Rectal smooth muscle tissue (tissue), 1 donor: ENCODE measurements around the gene TNS1.
A peak's percentile ranks its signal among the peaks of the same experiment; 100 is the strongest.

Experiments used
- H3K27ac ChIP-seq: one replicate; pipeline ENCODE4 v1.7.0; 2013; ENCODE audit warnings: low read depth, low read length, inconsistent platforms
- H3K27me3 ChIP-seq: one replicate; pipeline ENCODE4 v1.7.0; 2013; ENCODE audit warnings: low read length; ENCODE audit not compliant: control insufficient read depth, insufficient read depth
- H3K36me3 ChIP-seq: one replicate; pipeline ENCODE4 v1.7.0; 2013; ENCODE audit warnings: low read length; ENCODE audit not compliant: control insufficient read depth, insufficient read depth
- H3K4me1 ChIP-seq: one replicate; pipeline ENCODE4 v1.7.0; 2013; ENCODE audit warnings: low read length; ENCODE audit not compliant: control insufficient read depth, insufficient read depth
- H3K4me3 ChIP-seq: one replicate; pipeline ENCODE4 v1.7.0; 2013; ENCODE audit warnings: low read length
- H3K9ac ChIP-seq: one replicate; pipeline ENCODE4 v1.7.0; 2013; ENCODE audit warnings: low read length

Gene TNS1

DNA sequence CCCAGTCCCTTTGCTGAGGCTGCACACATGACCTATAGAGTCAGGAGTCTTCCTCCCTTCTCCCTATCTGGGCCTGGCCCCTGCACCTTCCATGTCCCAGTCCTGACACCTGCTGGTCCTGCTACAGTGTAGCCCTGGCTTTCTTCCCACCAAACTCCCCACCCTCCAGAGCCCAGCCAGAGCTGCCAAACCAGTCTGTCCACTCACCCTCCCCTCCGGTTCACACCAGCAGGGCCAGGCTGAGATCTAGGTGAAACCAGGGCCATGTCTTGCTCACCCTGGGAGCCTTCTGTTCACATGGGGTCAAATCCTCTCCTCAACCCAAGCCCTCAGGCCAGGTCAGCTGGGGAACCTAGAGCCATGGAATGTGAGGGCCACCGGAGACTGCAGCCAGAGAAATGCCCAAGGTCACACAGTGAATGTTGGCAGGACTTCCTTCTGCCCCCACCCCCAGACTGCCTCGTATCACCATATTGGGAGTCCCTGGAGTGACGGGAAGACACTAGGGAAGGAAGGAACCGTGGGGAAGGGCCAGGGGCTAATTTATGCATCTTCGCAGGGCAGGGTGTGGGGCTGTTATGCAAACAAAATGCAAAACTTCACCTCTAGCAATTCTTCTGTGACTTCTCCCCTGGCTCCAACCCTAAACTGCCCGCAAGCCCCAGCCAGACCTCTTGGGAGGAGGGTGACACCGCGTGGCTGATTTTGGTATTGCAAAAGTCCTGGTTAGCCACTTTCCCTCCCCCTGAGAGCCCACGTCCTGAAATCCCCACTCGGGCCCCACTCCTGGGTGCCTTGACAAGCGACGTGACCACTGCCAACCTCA, 14.6 kb downstream of the TNS1 start:
- Histone ChIP-seq H3K27ac (peak overlapping the region; percentile 63), H3K9ac (no peak overlapping the region), H3K4me3 (no peak overlapping the region), H3K36me3 (no peaks in the 10 kb centered on the region), H3K4me1 (peaks cover 8% of the 10 kb centered on the region), H3K27me3 (no peaks in the 10 kb centered on the region)

DNA sequence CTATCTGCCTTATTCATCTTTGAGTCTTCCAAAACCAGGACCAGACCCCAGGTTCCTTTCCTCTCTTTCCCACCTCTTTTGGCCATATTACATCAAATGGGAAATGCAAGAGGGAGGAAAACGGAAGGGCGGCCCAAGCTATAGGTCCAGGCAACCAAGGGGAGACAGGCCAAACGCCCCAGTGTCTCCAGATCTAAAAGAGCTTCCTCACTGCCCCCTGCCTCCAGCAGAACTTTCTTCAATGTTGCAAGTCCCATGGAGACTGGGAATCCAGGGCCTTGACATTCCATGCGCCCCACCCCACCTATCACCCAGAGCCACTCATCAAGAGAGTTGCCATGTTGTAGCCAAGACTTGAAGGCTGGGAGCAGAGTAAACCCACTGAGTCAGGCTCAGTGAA, 15.4 kb downstream of the TNS1 start:
- Histone ChIP-seq H3K27me3 (no peaks in the 10 kb centered on the region), H3K27ac (peak overlapping the region; percentile 63), H3K4me3 (no peak overlapping the region), H3K4me1 (peaks cover 8% of the 10 kb centered on the region), H3K9ac (no peak overlapping the region), H3K36me3 (no peaks in the 10 kb centered on the region)

DNA sequence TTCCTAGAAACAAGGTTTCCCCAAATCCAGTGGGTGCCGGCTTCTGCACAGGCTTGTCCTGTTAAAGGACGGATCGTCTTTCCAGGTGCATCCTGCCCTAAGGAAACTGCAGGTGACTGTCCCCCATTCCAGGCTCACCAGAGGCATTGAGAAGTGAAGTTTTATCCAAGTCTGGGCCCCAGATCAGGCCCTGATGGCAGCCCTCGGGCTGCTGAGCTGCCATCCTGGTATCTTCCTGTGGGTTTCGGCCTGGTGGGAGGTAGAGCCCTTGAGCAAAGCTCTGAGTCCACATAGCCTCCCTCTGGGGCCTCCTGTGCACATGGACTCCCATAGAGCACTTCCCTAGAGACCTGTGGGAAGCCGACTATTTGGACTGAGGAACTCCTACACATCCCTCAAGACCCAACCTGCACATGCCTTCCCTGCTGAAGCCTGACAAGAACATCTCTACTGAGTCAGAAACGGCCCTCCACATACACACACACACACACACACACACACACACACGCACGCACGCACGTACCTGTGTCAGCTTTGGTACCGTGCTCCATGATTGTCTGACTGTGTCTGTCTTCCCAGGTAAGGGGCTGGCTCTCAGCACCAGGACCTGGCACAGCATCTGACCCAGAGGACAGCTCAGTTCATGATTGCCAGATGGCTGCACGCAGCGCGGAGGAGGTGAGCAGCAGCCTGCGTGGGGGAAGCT, 16.4 kb downstream of the TNS1 start:
- Histone ChIP-seq H3K27me3 (no peaks in the 10 kb centered on the region), H3K4me1 (peaks cover 8% of the 10 kb centered on the region), H3K4me3 (no peak overlapping the region), H3K9ac (no peak overlapping the region), H3K36me3 (no peaks in the 10 kb centered on the region), H3K27ac (no peak overlapping the region)

DNA sequence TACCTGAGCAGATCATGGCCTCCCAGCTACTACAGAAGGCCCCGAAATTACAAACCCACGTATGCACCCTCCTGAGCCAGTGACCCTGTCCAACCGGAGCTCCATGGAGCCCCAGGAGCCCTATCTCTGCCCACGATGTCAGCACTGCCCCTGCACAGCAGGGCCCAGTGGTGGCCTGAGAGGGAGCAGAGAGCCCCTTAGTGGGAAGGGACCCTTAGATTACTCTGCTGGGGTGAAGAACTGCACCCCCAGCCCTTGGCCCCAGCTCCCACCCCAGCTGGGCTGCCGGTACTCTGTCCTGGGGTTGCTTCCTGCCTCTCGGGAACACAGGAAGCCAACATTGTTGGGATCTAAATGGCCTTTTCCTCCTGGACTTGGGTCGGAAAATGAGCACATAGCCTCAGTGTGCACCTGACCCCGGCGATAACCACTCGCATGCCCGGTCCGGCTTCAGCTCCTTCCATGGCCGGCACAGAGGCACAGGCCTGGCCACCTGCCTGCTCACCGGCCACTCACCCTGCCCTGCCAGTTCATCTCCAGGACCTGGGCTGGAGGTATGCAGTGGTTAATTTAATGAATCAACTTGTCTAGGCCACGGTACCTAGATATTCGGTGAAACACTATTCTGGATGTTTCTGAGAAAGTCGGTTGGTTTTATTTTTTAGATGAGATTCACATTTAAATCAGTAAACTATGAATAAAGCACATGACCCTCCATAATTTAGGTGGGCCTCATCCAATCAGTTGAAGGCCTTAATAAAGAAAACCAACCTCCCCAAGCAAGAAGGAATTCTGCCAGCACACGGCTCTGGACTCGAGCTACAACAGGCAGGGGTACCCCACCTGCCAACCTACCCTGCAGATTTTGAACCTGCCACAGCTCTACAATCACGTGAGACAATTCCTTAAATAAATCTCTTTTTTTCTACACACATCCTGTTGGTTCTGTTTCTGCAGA, 19.2 kb downstream of the TNS1 start:
- Histone ChIP-seq H3K27me3 (no peaks in the 10 kb centered on the region), H3K9ac (no peak overlapping the region), H3K27ac (no peak overlapping the region), H3K4me3 (no peak overlapping the region), H3K36me3 (no peaks in the 10 kb centered on the region), H3K4me1 (peaks cover 22% of the 10 kb centered on the region)

DNA sequence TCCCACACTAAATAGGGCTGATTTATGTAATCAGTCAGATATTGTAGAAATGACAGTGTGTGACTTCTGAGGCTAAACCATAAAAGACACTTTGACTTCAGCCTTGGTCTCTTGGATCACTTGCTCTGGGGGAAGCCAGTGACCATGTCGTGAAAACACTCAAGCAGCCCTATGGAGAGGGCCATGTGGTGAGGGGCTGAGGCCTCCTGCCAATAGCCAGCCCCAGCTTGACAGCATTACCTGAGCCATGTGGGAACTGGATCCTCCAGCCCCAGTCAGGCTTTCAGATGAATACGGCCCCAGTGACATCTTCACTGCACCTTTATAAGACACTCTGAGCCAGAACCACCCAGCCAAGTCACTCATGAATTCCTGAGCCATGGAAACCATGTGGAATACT, 20.8 kb downstream of the TNS1 start:
- Histone ChIP-seq H3K4me3 (no peak overlapping the region), H3K9ac (no peak overlapping the region), H3K4me1 (peaks cover 24% of the 10 kb centered on the region), H3K36me3 (no peaks in the 10 kb centered on the region), H3K27ac (no peak overlapping the region), H3K27me3 (no peaks in the 10 kb centered on the region)

DNA sequence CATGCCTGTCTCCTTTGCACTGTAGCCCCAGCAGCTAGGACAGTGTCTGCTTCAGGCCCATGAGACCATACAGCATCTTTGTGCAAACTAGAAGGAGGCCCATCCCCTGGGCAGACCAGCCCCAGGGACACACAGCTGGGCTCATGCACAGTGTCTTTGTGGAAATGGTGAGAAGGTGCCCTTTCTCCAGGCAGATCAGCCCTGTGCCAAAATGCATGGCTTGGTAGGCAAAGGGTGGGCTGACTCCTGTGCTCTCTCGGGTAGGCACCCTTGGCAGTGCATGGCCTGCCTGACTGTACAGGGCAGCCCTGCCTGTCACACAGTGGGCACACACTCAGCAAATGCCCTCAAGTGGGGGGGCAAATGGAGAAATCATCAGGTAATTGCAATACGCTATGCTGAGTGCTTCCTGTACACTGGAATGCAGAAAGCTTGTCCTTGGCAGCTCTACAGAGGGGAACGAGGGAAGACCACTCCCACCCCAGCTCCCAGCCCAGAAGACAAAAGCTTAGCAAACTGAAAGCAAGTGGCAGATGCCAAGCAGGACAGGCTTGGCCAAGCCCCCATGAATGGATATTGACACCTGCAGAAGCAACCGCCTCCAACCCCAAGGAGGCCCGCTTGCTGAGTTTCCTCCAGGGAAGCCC, 21.6 kb downstream of the TNS1 start:
- no peaks in the 10 kb centered on the region for H3K36me3 ChIP-seq
- peak overlapping the region; percentile 27 for H3K27ac ChIP-seq
- H3K4me3 ChIP-seq: no peak overlapping the region
- no peaks in the 10 kb centered on the region for H3K27me3 ChIP-seq
- H3K9ac ChIP-seq: no peak overlapping the region
- peaks cover 26% of the 10 kb centered on the region for H3K4me1 ChIP-seq

DNA sequence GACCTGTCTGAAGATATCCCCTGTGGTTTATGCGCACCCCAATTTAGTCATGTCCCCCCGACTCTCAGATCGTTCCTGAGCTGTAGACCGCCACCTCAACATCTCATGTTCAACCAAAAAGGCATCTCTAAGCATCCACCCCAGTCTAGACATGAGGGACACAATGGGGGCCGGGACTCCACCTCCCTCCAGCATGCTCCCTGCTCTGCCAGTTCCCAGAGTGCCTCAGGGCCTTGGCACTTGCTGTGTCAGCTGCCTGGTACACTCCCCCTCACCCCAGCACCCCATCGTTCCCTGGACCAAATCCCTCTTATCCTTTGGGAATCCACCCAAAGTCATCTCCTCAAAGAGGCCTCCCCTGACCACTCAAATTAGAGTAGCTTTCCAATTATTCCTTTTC, 22.2 kb downstream of the TNS1 start:
- H3K4me1 ChIP-seq: peaks cover 27% of the 10 kb centered on the region
- peak overlapping the region; percentile 21 for H3K27ac ChIP-seq
- no peak overlapping the region for H3K9ac ChIP-seq
- H3K27me3 ChIP-seq: no peaks in the 10 kb centered on the region
- H3K36me3 ChIP-seq: no peaks in the 10 kb centered on the region
- H3K4me3 ChIP-seq: no peak overlapping the region

DNA sequence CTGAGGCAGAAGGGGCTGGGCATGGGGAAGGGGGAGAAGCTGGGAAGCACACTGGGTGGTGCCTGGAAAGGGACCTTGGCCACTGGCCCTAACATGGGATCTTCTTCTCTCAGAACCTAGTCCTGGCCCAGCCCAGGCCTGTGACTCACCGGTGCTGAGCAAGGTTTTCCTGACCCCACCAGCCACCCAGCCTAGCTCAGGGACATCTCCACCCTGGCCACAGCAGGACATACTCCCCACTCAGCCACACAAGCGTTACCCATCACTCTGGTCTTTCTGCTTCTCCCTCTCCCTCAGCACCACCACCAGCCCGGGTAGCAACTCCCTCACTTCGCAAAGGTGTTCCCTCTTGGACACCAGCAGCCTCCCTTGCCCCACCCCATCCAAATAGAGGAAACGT, 22.8 kb downstream of the TNS1 start:
- peak overlapping the region; percentile 89 for H3K27ac ChIP-seq
- peaks cover 28% of the 10 kb centered on the region for H3K4me1 ChIP-seq
- H3K36me3 ChIP-seq: no peaks in the 10 kb centered on the region
- no peaks in the 10 kb centered on the region for H3K27me3 ChIP-seq
- H3K9ac ChIP-seq: no peak overlapping the region
- H3K4me3 ChIP-seq: no peak overlapping the region

DNA sequence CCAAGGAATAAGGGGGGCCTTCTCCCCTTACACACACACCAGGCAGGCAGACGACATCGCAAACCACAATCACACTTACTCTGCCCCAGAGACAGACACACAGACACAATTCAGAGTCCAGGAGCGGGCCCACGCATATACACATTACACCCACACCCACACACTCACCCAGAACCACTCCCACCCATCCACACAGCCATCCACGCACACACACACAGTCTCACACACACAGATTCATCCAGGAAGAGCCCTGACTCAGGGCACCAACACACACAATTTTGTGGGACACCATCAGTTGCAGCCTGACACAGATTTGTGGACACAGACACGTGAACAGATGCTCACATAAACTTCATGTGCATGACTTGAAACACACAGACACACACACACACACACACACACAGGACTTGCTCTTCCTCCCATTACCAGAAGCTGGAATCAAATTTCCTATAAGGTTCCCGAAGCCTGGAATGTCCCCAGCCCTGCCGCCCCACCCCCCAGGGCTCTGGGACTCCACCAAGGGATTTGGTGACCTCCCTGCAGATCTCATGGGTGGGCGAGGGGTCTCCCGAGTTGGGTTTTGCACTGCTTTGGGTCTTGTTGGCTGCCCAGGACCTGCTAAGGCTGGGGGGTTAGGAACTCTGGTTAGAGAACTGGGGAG, 23.5 kb downstream of the TNS1 start:
- no peaks in the 10 kb centered on the region for H3K36me3 ChIP-seq
- H3K4me3 ChIP-seq: peak overlapping the region; percentile 61
- no peaks in the 10 kb centered on the region for H3K27me3 ChIP-seq
- peak overlapping the region; percentile 89 for H3K27ac ChIP-seq
- H3K4me1 ChIP-seq: peaks cover 29% of the 10 kb centered on the region
- H3K9ac ChIP-seq: peak overlapping the region; percentile 53

DNA sequence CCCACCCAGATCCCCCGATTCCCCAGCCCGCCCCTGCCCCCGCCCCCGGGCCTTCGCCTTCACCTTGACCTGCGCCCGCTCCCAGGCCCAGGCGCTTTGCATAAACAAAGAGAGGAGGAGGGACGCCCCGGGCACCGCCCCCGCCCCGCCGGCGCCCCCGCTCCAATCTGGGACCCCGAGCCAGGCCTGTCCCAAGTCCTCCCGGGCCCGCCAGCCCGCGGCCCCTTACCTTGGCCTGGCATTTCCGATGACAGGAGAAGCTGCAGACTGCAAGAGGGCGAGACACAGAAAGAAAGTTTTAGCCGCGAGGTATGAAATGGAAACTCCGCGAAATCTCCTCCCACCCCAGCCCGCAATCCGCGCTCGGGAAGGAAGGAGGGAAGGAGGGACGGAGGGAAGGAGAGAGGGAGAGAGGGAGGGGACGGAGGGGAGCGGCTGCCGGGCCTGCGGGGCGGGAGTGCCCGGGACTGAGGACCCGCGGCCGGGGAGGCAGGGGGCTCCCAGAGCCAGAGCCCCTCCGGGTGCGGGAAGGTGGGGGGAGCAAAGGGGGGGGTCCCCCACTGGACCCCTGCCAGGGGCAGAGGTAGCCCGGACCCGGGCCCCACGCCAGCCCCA, 24.2 kb downstream of the TNS1 start:
- Histone ChIP-seq H3K36me3 (no peaks in the 10 kb centered on the region), H3K9ac (peak overlapping the region; percentile 53), H3K27ac (peak overlapping the region; percentile 89), H3K4me3 (peak overlapping the region; percentile 61), H3K27me3 (no peaks in the 10 kb centered on the region), H3K4me1 (peaks cover 34% of the 10 kb centered on the region)

DNA sequence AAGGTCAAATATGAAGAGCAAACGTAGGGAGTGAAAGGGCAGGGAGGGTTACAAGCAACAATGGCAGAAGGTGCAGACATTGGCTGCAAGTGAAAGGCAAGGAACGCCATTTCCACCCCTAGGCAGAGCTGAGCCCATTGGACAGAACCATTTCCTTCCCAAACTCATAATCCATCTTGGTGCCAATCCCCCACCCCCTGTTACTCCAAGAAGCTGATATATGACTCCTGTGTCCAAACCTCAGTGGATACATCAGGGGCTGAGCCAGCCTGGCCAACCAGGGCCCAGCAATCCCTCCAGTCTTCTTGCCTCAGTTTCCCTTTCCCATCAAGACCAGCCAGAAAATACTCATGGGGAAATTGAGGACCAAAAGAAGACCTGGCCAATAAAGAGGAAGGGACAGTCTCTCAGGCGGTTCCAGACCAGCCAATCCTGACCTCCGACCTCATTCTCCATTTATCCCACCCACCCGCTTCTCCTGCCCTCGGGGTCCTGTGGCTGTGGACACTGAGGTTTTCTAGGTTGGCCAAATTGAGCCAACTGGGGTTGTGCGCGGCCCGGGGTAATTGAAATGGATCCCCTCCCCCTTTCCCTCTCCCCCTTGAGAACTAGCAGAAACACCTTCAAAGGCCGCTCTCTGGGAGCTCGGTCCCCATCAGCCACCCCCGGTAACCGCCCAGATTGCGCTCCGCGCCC, 24.8 kb downstream of the TNS1 start:
- H3K27me3 ChIP-seq: no peaks in the 10 kb centered on the region
- peaks cover 39% of the 10 kb centered on the region for H3K4me1 ChIP-seq
- no peaks in the 10 kb centered on the region for H3K36me3 ChIP-seq
- peak overlapping the region; percentile 89 for H3K27ac ChIP-seq
- H3K9ac ChIP-seq: no peak overlapping the region
- peak overlapping the region; percentile 60 for H3K4me3 ChIP-seq
